Large intestine (tissue), 3 donors: ENCODE data around the gene RNF213. TPM values are rescaled to one million over a fixed set of nuclear protein-coding genes. Genes with fewer than 3 reads are reported as not detected.
"Not testable (repeated sequence)": the region's sequence is repeated elsewhere in the genome, so short reads cannot be mapped to it uniquely, and the experiment has no call there.

Experiments
- DNase-seq, 2 donors: peaks; one replicate each; pipeline versions ENCODE4 v3.0.0 to v3.0.0-alpha.2; 2013
- H3K27ac ChIP-seq: one replicate; pipeline ENCODE4 v1.5.1; 2013; ENCODE audit warnings: low read length
- H3K27me3 ChIP-seq: 2 replicates; pipeline ENCODE4 v1.6.1; 2013; ENCODE audit warnings: low read length; ENCODE audit not compliant: control insufficient read depth, insufficient read depth
- H3K36me3 ChIP-seq: 2 replicates; pipeline ENCODE4 v1.6.1; 2013; ENCODE audit warnings: low read length; ENCODE audit not compliant: control insufficient read depth, insufficient read depth
- H3K4me1 ChIP-seq: one replicate; pipeline ENCODE4 v1.6.1; 2013; ENCODE audit warnings: low read length; ENCODE audit not compliant: control insufficient read depth, insufficient read depth
- H3K4me3 ChIP-seq: one replicate; pipeline ENCODE4 v1.5.1; 2013; ENCODE audit warnings: low read length
- H3K9me3 ChIP-seq: one replicate; pipeline ENCODE4 v1.6.1; 2013; ENCODE audit warnings: mild to moderate bottlenecking, low read depth, low read length, moderate library complexity; ENCODE audit not compliant: control insufficient read depth
- WGBS: methylation state at CpG from one replicate; pipeline ENCODE4 v1.1.5; 2013; ENCODE audit warnings: low lambda C conversion rate; ENCODE audit not compliant: insufficient coverage; 5-methylcytosine and 5-hydroxymethylcytosine counted together
- polyA plus RNA-seq: library from polyadenylated mRNA; unstranded; fragments of 120-200 nt; gene quantifications from one replicate; pipeline ENCODE4 v1.2.1, GENCODE V29; 2013

Gene RNF213
- polyA plus RNA-seq, 1 donor: 103 TPM

- no peaks in the 10 kb centered on the region for H3K9me3 ChIP-seq
- no CpG with 5 or more reads among the region's 7 CpGs for WGBS
- H3K27me3 ChIP-seq: no peaks in the 10 kb centered on the region
- DNase-seq: no peak
- no peaks in the 10 kb centered on the region for H3K4me1 ChIP-seq
- no peak overlapping the region for H3K27ac ChIP-seq
- no peak overlapping the region for H3K4me3 ChIP-seq
- peaks cover 84% of the 10 kb centered on the region for H3K36me3 ChIP-seq
Observed at GRCh38 chr17:80294210-80294609, 33.6 kb downstream of the RNF213 start.

DNA sequence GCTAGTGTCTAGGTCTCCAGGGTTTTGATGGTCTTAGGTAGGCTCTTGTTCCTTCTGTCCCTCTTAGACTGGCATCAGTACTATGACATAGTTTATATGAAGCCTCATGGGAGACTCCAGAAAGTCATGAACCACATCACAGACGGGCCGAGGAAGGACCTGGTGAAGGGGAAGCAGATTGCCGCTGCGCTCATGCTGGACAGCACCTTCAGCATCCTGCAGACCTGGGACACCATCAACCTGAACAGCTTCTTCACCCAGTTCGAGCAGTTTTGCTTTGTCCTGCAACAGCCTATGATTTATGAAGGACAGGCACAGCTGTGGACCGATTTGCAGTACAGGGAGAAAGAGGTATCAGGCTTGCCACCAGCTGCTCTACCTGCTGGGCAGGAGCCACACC, 34.0 kb downstream of the RNF213 start:
- H3K4me1 ChIP-seq: no peaks in the 10 kb centered on the region
- H3K4me3 ChIP-seq: no peak overlapping the region
- no CpG with 5 or more reads among the region's 6 CpGs for WGBS
- no peaks in the 10 kb centered on the region for H3K27me3 ChIP-seq
- H3K36me3 ChIP-seq: peaks cover 83% of the 10 kb centered on the region
- no peak for DNase-seq
- H3K9me3 ChIP-seq: no peaks in the 10 kb centered on the region
- no peak overlapping the region for H3K27ac ChIP-seq

DNA sequence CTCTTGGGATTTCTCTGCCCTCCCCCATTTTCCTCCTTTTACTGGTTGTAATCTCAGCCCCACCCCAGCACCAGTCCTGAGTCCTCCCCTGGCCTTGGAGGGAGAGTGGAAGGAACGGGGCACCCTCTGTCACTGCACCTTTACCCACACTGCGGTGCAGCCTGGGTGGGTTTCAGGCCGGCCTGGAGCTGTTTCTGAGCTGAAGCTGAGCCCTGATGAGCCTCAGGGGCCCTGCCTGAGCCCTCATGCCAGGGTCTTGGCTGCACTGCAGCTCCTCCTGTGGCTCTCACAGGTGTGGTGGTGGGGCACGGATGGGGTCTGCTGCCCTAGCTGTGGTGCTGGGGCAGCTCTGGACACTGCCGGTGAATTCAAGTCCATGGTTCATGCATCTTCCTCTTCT, 34.5 kb downstream of the RNF213 start:
- Histone ChIP-seq H3K27me3 (no peaks in the 10 kb centered on the region), H3K9me3 (no peaks in the 10 kb centered on the region), H3K27ac (no peak overlapping the region), H3K4me3 (no peak overlapping the region), H3K4me1 (no peaks in the 10 kb centered on the region), H3K36me3 (peaks cover 83% of the 10 kb centered on the region)
- no peak for DNase-seq
- WGBS: no CpG with 5 or more reads among the region's 5 CpGs

DNA sequence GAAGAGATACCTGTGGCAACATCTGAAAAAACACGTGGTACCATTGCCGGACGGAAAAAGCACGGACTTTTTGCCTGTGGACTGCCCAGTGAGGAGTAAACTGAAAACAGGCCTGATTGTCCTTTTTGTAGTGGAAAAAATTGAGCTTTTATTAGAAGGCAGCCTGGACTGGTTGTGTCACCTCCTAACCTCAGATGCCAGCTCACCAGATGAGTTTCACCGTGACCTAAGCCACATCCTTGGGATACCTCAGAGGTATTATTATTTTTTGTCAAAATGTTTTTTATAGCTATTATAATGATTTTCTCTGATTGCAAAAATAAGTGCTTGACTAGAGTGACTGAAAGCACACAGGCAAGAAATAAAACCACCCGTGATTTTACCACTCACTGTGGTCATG, 34.9 kb downstream of the RNF213 start:
- no peak overlapping the region for H3K4me3 ChIP-seq
- peaks cover 83% of the 10 kb centered on the region for H3K36me3 ChIP-seq
- no peak for DNase-seq
- H3K27me3 ChIP-seq: no peaks in the 10 kb centered on the region
- no peak overlapping the region for H3K27ac ChIP-seq
- no peaks in the 10 kb centered on the region for H3K4me1 ChIP-seq
- peaks cover 4% of the 10 kb centered on the region for H3K9me3 ChIP-seq
- WGBS: 100% methylated on average over 3 of the region's 6 CpGs

DNA sequence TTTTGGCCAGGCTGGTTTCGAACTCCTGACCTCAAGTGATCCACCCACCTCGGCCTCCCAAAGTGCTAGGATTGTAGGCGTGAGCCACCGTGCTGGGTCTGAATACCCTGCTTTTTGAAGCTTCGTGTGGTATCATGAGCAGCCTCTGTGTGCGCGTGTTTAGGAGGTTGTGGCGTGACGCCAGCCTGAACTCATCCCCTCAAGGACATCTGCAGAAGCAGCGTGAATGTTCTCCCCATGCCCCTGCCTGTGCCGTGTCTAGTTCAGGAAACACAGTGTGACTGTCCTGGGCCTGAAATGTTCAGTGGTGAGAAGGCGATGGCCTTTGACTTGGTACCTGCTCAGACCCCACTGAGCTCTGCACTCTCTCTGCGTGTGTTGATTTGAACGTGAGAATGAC, 35.6 kb downstream of the RNF213 start:
- DNase-seq: no peak
- Histone ChIP-seq H3K4me1 (no peaks in the 10 kb centered on the region), H3K9me3 (peaks cover 5% of the 10 kb centered on the region), H3K27me3 (no peaks in the 10 kb centered on the region), H3K36me3 (peaks cover 83% of the 10 kb centered on the region), H3K4me3 (no peak overlapping the region), H3K27ac (no peak overlapping the region)
- WGBS: 100% methylated on average over 1 of the region's 14 CpGs

- no CpG with 5 or more reads among the region's 19 CpGs for WGBS
- Histone ChIP-seq H3K27ac (no peak overlapping the region), H3K27me3 (no peaks in the 10 kb centered on the region), H3K4me1 (no peaks in the 10 kb centered on the region), H3K9me3 (peaks cover 5% of the 10 kb centered on the region), H3K36me3 (peaks cover 79% of the 10 kb centered on the region), H3K4me3 (no peak overlapping the region)
- no peak for DNase-seq
Observed at GRCh38 chr17:80297996-80298560, 37.4 kb downstream of the RNF213 start.

- Histone ChIP-seq H3K9me3 (peaks cover 18% of the 10 kb centered on the region), H3K36me3 (peaks cover 81% of the 10 kb centered on the region)
- WGBS: no CpG with 5 or more reads among the region's 4 CpGs
- H3K4me1 ChIP-seq, DNase-seq, H3K27me3 ChIP-seq, H3K27ac ChIP-seq, H3K4me3 ChIP-seq: not testable (repeated sequence)
Observed at GRCh38 chr17:80299350-80300100, 38.9 kb downstream of the RNF213 start.

GRCh38 chr17:80300756-80301155, 40.1 kb downstream of the RNF213 start:
- WGBS: no CpG with 5 or more reads among the region's 2 CpGs
- H3K27ac ChIP-seq: not testable (repeated sequence)
- peaks cover 78% of the 10 kb centered on the region for H3K36me3 ChIP-seq

DNA sequence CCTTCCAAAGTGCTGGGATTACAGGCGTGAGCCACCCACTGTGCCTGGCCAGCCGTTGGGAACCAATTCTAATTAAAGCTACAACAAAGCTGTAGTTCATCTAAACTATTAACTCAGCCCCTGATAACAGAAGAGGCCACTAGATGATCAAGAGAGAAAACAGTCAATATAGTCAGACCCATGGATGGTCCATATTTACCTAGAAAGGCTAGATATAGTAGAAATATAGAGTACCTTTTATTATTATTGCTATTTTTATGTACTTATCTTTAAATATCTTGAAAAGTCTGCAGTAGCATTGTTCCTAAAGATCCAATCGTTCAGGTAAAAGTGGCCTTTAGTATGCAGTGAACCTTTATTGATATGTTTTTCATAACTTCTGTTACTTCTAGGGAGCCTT, 43.2 kb downstream of the RNF213 start:
- WGBS: 100% methylated on average over 1 of the region's 3 CpGs
- H3K27ac ChIP-seq: no peak overlapping the region
- no peaks in the 10 kb centered on the region for H3K27me3 ChIP-seq
- peaks cover 9% of the 10 kb centered on the region for H3K4me1 ChIP-seq
- H3K36me3 ChIP-seq: peaks cover 76% of the 10 kb centered on the region
- H3K4me3 ChIP-seq: no peak overlapping the region
- H3K9me3 ChIP-seq: peaks cover 18% of the 10 kb centered on the region
- DNase-seq: no peak

More at GRCh38 chr17:80300756-80301155, 40.1 kb downstream of the RNF213 start:
- DNase-seq, H3K4me3 ChIP-seq, H3K4me1 ChIP-seq, H3K27me3 ChIP-seq: not testable (repeated sequence)
- H3K9me3 ChIP-seq: peaks cover 18% of the 10 kb centered on the region

- Histone ChIP-seq H3K27me3 (no peaks in the 10 kb centered on the region), H3K36me3 (peaks cover 74% of the 10 kb centered on the region), H3K4me1 (peaks cover 17% of the 10 kb centered on the region), H3K4me3 (no peak overlapping the region), H3K9me3 (peaks cover 13% of the 10 kb centered on the region), H3K27ac (peak overlapping the region; percentile 45)
- DNase-seq: no peak
- 35% methylated on average over 4 of the region's 12 CpGs for WGBS
Observed at GRCh38 chr17:80307994-80308691, 47.5 kb downstream of the RNF213 start.
